ENCODE measurements around the gene FGFR3. TPM values are rescaled to one million over a fixed set of nuclear protein-coding genes. Genes with fewer than 3 reads are reported as not detected.

FGFR3 gene
- total RNA-seq, 1 donor from 2014 or later: 6.4 TPM

DNA sequence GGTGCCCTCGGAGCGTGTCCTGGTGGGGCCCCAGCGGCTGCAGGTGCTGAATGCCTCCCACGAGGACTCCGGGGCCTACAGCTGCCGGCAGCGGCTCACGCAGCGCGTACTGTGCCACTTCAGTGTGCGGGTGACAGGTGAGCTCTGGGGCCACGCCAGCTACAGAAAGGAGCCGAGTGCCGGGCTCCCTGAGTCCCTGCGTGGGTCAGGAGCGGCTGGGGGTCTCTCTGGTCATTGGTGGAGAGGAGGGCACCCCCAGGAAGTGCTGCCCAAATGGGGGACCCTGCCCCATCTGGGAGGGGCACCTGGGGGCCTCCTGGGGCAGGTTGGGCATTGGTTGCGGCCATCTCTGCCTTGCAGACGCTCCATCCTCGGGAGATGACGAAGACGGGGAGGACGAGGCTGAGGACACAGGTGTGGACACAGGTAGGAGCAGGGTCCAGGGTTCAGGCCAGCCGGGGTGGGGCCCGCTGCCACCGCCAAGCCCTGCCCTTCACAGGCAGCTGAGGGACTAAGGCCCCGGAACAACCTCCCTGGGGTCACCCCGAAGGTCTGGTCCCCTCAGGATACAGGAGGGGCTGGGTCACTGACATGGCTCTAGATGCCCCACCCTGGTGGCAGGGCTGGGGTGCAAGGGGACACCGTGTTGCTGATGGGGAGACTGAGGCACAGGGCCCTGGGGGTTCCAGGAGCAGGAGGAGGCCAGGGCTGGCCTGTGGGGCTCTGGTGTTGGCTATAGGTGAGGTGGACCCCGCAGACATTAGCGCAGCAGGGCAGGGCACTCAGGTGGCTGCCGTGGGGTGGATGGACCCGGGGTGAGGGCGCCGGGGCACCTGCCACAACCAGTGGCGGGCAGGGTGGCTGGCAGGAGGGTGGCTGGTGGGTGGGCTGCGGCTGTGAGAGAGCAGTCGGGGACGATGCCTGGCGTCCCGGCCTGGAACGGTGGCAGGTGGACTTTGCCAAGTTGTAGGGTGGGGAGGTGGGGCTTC is 6.6 kb downstream of the FGFR3 start:
- DNase-seq (ENCODE audit: extremely low spot score, unreplicated experiment): no peak
- Mint-ChIP-seq H3K4me3 (ENCODE audit: unreplicated experiment) (no peak overlapping the region), H3K36me3 (ENCODE audit: unreplicated experiment) (no peaks in the 10 kb centered on the region), H3K9me3 (ENCODE audit: unreplicated experiment) (no peaks in the 10 kb centered on the region), H3K4me1 (ENCODE audit: unreplicated experiment) (no peaks in the 10 kb centered on the region), H3K27ac (ENCODE audit: unreplicated experiment) (no peak overlapping the region), H3K27me3 (ENCODE audit: unreplicated experiment) (no peaks in the 10 kb centered on the region)
- TF ChIP-seq, protein P1, sequence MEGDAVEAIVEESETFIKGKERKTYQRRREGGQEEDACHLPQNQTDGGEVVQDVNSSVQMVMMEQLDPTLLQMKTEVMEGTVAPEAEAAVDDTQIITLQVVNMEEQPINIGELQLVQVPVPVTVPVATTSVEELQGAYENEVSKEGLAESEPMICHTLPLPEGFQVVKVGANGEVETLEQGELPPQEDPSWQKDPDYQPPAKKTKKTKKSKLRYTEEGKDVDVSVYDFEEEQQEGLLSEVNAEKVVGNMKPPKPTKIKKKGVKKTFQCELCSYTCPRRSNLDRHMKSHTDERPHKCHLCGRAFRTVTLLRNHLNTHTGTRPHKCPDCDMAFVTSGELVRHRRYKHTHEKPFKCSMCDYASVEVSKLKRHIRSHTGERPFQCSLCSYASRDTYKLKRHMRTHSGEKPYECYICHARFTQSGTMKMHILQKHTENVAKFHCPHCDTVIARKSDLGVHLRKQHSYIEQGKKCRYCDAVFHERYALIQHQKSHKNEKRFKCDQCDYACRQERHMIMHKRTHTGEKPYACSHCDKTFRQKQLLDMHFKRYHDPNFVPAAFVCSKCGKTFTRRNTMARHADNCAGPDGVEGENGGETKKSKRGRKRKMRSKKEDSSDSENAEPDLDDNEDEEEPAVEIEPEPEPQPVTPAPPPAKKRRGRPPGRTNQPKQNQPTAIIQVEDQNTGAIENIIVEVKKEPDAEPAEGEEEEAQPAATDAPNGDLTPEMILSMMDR (IDR thresholded peaks at IDR 0.05): no peak

DNA sequence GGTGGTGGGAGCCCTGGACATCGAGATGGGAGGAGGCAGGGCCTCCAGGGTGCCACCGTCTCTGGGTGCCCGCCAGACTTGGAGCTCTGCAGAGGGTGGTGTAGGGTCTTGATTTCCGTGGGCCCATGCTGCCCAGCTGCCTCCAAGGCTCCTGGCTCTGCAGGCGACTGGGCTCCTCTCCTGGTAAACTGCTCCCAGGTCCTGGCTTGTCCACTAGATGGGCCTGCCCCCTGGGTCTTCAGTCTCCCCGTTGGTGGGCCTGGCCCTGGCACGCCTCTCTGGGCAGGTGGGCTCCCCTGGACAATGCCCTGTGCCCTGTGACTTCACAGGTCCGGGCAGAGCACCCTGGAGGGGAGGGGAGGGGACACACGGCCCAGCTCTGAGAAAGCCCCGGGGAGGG is 7.7 kb downstream of the FGFR3 start:
- Mint-ChIP-seq H3K36me3 (ENCODE audit: unreplicated experiment) (no peaks in the 10 kb centered on the region), H3K9me3 (ENCODE audit: unreplicated experiment) (no peaks in the 10 kb centered on the region)

DNA sequence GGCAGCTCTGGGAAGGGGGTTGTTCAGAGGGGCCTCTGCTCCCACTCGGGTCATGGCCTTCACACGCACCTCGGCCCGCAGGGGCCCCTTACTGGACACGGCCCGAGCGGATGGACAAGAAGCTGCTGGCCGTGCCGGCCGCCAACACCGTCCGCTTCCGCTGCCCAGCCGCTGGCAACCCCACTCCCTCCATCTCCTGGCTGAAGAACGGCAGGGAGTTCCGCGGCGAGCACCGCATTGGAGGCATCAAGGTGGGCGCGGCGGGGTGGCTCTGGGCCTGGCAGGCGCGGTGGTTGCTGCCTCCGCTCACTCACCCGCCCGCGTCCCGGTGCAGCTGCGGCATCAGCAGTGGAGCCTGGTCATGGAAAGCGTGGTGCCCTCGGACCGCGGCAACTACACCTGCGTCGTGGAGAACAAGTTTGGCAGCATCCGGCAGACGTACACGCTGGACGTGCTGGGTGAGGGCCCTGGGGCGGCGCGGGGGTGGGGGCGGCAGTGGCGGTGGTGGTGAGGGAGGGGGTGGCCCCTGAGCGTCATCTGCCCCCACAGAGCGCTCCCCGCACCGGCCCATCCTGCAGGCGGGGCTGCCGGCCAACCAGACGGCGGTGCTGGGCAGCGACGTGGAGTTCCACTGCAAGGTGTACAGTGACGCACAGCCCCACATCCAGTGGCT is 8.3 kb downstream of the FGFR3 start:
- H3K4me1 Mint-ChIP-seq (ENCODE audit: unreplicated experiment): no peaks in the 10 kb centered on the region
- no peak for DNase-seq (ENCODE audit: extremely low spot score, unreplicated experiment)
- no peak overlapping the region for H3K4me3 Mint-ChIP-seq (ENCODE audit: unreplicated experiment)
- no peaks in the 10 kb centered on the region for H3K9me3 Mint-ChIP-seq (ENCODE audit: unreplicated experiment)
- H3K27ac Mint-ChIP-seq (ENCODE audit: unreplicated experiment): no peak overlapping the region
- TF ChIP-seq, protein P1 (IDR thresholded peaks at IDR 0.05): no peak
- H3K27me3 Mint-ChIP-seq (ENCODE audit: unreplicated experiment): no peaks in the 10 kb centered on the region
- H3K36me3 Mint-ChIP-seq (ENCODE audit: unreplicated experiment): no peaks in the 10 kb centered on the region

More for the DNA sequence above, 7.7 kb downstream of the FGFR3 start:
- no peak overlapping the region for H3K27ac Mint-ChIP-seq (ENCODE audit: unreplicated experiment)
- TF ChIP-seq, protein P1 (IDR thresholded peaks at IDR 0.05): no peak
- H3K4me1 Mint-ChIP-seq (ENCODE audit: unreplicated experiment): no peaks in the 10 kb centered on the region
- no peak for DNase-seq (ENCODE audit: extremely low spot score, unreplicated experiment)
- no peak overlapping the region for H3K4me3 Mint-ChIP-seq (ENCODE audit: unreplicated experiment)
- no peaks in the 10 kb centered on the region for H3K27me3 Mint-ChIP-seq (ENCODE audit: unreplicated experiment)

DNA sequence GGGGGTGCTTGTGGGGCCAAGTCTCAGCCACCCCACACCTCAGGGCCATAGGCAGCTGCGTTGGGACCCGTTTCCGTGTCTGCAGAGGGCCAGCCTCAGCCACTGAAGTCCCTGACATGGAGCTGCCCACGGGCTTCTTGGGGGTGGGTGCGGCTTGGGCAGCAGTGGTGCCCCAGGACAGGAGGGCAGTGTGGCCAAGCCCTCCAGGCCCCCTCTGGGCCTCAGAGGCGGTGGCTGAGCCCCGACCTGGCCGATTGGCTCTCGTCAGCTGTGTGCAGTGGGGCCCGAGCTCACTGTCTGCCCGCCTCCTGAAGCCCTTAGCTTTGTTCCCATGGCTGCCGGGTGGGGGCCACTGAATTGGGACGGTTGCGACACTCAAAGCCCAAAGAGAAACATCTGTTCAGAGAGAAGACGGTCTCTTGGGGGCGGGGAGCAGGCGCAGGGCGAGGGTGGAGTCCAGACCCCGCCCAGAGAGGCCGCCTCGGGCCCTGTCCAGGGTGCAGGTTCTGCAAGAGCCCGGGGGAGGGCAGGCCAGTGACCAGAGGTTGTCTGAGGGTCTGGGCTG is 9.1 kb downstream of the FGFR3 start:
- Mint-ChIP-seq H3K36me3 (ENCODE audit: unreplicated experiment) (no peaks in the 10 kb centered on the region), H3K27me3 (ENCODE audit: unreplicated experiment) (no peaks in the 10 kb centered on the region), H3K4me3 (ENCODE audit: unreplicated experiment) (no peak overlapping the region), H3K4me1 (ENCODE audit: unreplicated experiment) (no peaks in the 10 kb centered on the region), H3K9me3 (ENCODE audit: unreplicated experiment) (no peaks in the 10 kb centered on the region), H3K27ac (ENCODE audit: unreplicated experiment) (no peak overlapping the region)
- TF ChIP-seq, protein P1 (IDR thresholded peaks at IDR 0.05): no peak
- no peak for DNase-seq (ENCODE audit: extremely low spot score, unreplicated experiment)
